Endodermal cell (in vitro differentiated cells): ENCODE data around the gene ANKMY1. TPM values are rescaled to one million over a fixed set of nuclear protein-coding genes. Genes with fewer than 3 reads are reported as not detected.

ENCODE experiments used
- DNase-seq: peaks from one replicate; pipeline ENCODE4 v3.0.0-alpha.2; 2017
- H3K27ac ChIP-seq: 2 replicates; pipeline ENCODE4 v1.5.1; 2013; ENCODE audit warnings: mild to moderate bottlenecking, low read depth, low read length, moderate library complexity
- H3K27me3 ChIP-seq: 2 replicates; pipeline ENCODE4 v1.6.1; 2013; ENCODE audit warnings: mild to moderate bottlenecking, low read length, moderate library complexity; ENCODE audit not compliant: insufficient read depth, control insufficient read depth, poor library complexity, severe bottlenecking
- H3K36me3 ChIP-seq: 2 replicates; pipeline ENCODE4 v1.7.0; 2013; ENCODE audit warnings: mild to moderate bottlenecking, low read length, moderate library complexity; ENCODE audit not compliant: control insufficient read depth, insufficient read depth
- H3K4me1 ChIP-seq: one replicate; pipeline ENCODE4 v1.7.0; 2013; ENCODE audit warnings: low read length; ENCODE audit not compliant: control insufficient read depth, insufficient read depth
- H3K4me3 ChIP-seq: 2 replicates; pipeline ENCODE4 v1.5.1; 2013; ENCODE audit warnings: mild to moderate bottlenecking, low read length, moderate library complexity
- H3K9ac ChIP-seq: 2 replicates; pipeline ENCODE4 v1.6.1; 2013; ENCODE audit warnings: mild to moderate bottlenecking, low read length, moderate library complexity; ENCODE audit not compliant: poor library complexity, severe bottlenecking; ENCODE audit errors: extremely low read depth
- H3K9me3 ChIP-seq: 2 replicates; pipeline ENCODE4 v1.6.1; 2013; ENCODE audit warnings: mild to moderate bottlenecking, low read length, moderate library complexity; ENCODE audit not compliant: control insufficient read depth
- H3K27ac Mint-ChIP-seq: 2 replicates; pipeline ENCODE4 v1.8.0; 2020; ENCODE audit warnings: mixed read lengths
- H3K27me3 Mint-ChIP-seq: 2 replicates; pipeline ENCODE4 v1.8.0; 2021; ENCODE audit warnings: mild to moderate bottlenecking, mixed read lengths; ENCODE audit not compliant: insufficient read depth
- H3K36me3 Mint-ChIP-seq: 2 replicates; pipeline ENCODE4 v1.8.0; 2020; ENCODE audit warnings: low read depth, mixed read lengths
- H3K4me1 Mint-ChIP-seq: 2 replicates; pipeline ENCODE4 v1.8.0; 2020; ENCODE audit warnings: mixed read lengths
- H3K4me3 Mint-ChIP-seq: 2 replicates; pipeline ENCODE4 v1.8.0; 2020; ENCODE audit warnings: mild to moderate bottlenecking, moderate library complexity, mixed read lengths
- H3K9me3 Mint-ChIP-seq: 2 replicates; pipeline ENCODE4 v1.8.0; 2020; ENCODE audit warnings: mild to moderate bottlenecking, mixed read lengths
- WGBS, 2 experiments: methylation state at CpG; one replicate each; pipeline versions ENCODE4 v1.1.5 to v1.1.7; 2013; ENCODE audit warnings: missing lambda C conversion rate in 2 of 2, mixed read lengths in 1 of 2; ENCODE audit not compliant: insufficient coverage in 1 of 2, insufficient read length in 1 of 2; 5-methylcytosine and 5-hydroxymethylcytosine counted together
- total RNA-seq, 2 donors: library from RNA; stranded (reverse); fragmentation: NEBNext Ultra II Directional in 1 of 2; extraction: Animal tissue kit (Norgen Biotek cat#: 25700) in 1 of 2; gene quantifications; 2 replicates in 1 of 2; 3 replicates in 1 of 2; pipeline ENCODE4 v1.2.1, GENCODE V29; 2021
- TF ChIP-seq, protein P1 (sequence below): fragments of 200-600 bp; sonication (generic); conservative IDR thresholded peaks from 2 replicates; pipeline ENCODE4 v1.5.0; 2021; ENCODE audit warnings: antibody characterized with exemption, mild to moderate bottlenecking

Gene ANKMY1
- total RNA-seq, 2 donors from 2014 or later, result 7.4 to 13.3 TPM

- Histone ChIP-seq H3K36me3 (no peaks in the 10 kb centered on the region), H3K9me3 (no peaks in the 10 kb centered on the region), H3K9ac (no peak overlapping the region), H3K27ac (no peak overlapping the region), H3K27me3 (no peaks in the 10 kb centered on the region), H3K4me3 (no peak overlapping the region), H3K4me1 (no peaks in the 10 kb centered on the region)
- no peak for DNase-seq
- TF ChIP-seq, protein P1, sequence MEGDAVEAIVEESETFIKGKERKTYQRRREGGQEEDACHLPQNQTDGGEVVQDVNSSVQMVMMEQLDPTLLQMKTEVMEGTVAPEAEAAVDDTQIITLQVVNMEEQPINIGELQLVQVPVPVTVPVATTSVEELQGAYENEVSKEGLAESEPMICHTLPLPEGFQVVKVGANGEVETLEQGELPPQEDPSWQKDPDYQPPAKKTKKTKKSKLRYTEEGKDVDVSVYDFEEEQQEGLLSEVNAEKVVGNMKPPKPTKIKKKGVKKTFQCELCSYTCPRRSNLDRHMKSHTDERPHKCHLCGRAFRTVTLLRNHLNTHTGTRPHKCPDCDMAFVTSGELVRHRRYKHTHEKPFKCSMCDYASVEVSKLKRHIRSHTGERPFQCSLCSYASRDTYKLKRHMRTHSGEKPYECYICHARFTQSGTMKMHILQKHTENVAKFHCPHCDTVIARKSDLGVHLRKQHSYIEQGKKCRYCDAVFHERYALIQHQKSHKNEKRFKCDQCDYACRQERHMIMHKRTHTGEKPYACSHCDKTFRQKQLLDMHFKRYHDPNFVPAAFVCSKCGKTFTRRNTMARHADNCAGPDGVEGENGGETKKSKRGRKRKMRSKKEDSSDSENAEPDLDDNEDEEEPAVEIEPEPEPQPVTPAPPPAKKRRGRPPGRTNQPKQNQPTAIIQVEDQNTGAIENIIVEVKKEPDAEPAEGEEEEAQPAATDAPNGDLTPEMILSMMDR, result no peak
- Mint-ChIP-seq H3K27ac (no peak overlapping the region), H3K27me3 (no peaks in the 10 kb centered on the region), H3K36me3 (peaks cover 5% of the 10 kb centered on the region), H3K4me1 (no peaks in the 10 kb centered on the region), H3K4me3 (no peak overlapping the region), H3K9me3 (no peaks in the 10 kb centered on the region)
- WGBS, 2 experiments, result 89 to 90% methylated on average over 13 to 22 of the region's 22 CpGs
Observed at GRCh38 chr2:240603081-240603835, 45.5 kb upstream of the ANKMY1 start.

DNA sequence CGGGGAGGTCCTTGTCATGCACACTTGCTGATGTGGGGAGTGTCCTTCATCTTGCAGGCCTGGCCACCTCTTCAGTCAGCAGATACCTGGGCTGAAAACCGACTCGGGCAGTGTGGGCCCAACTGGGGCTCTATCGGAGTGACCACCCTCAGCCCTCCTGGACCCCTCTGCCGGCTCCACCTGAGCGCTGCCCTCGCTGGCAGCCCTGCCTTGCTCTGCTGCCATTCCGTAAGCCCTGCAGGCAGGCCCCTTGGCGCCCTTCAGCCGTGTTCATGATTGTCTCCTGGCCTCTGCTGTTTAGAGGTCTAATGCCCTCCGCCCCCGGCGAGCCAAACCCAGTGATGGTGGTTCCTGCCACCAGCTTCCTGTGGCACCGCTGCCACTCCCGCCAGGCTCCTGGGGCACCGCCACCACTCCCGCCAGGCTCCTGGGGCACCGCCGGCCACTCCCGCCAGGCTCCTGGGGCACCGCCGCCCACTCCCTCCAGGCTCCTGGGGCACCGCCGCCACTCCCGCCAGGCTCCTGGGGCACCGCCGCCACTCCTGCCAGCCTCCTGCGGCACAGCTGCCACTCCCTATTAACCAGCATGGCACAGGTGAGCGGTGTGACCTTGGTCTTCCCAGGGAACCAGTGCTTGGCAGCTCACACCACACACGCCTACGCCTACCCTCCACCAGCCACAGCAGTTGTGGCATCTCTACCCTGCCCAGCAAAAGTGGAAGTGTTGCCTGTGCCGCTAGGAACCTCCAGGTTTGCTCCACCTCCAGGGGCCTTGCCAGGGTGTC is 44.7 kb upstream of the ANKMY1 start:
- Mint-ChIP-seq H3K36me3 (peaks cover 5% of the 10 kb centered on the region), H3K9me3 (no peaks in the 10 kb centered on the region), H3K27me3 (no peaks in the 10 kb centered on the region), H3K4me1 (no peaks in the 10 kb centered on the region), H3K27ac (no peak overlapping the region), H3K4me3 (no peak overlapping the region)
- H3K4me1 ChIP-seq, result no peaks in the 10 kb centered on the region
- TF ChIP-seq, protein P1, result no peak
- no peak overlapping the region for H3K9ac ChIP-seq
- no peak overlapping the region for H3K4me3 ChIP-seq
- H3K27me3 ChIP-seq, result no peaks in the 10 kb centered on the region
- H3K36me3 ChIP-seq, result no peaks in the 10 kb centered on the region
- 89 to 96% methylated on average over 19 to 32 of the region's 32 CpGs for WGBS, 2 experiments
- no peak for DNase-seq
- no peaks in the 10 kb centered on the region for H3K9me3 ChIP-seq
- no peak overlapping the region for H3K27ac ChIP-seq

GRCh38 chr2:240601831-240602160 is 44.0 kb upstream of the ANKMY1 start:
- H3K36me3 ChIP-seq, result peaks cover under 1% of the 10 kb centered on the region
- no peak for DNase-seq
- 93 to 96% methylated on average over 5 to 11 of the region's 11 CpGs for WGBS, 2 experiments
- no peaks in the 10 kb centered on the region for H3K27me3 ChIP-seq
- H3K9me3 Mint-ChIP-seq, result no peaks in the 10 kb centered on the region
- no peak overlapping the region for H3K4me3 Mint-ChIP-seq
- H3K4me1 ChIP-seq, result no peaks in the 10 kb centered on the region
- no peaks in the 10 kb centered on the region for H3K4me1 Mint-ChIP-seq
- TF ChIP-seq, protein P1, result no peak
- no peaks in the 10 kb centered on the region for H3K27me3 Mint-ChIP-seq
- H3K9me3 ChIP-seq, result no peaks in the 10 kb centered on the region
- H3K9ac ChIP-seq, result no peak overlapping the region
- H3K36me3 Mint-ChIP-seq, result peaks cover 5% of the 10 kb centered on the region
- no peak overlapping the region for H3K4me3 ChIP-seq
- H3K27ac ChIP-seq, result no peak overlapping the region
- no peak overlapping the region for H3K27ac Mint-ChIP-seq
